Left renal cortex interstitium (tissue), 4 donors: Measurements from ENCODE around the gene PDYN. TPM values are rescaled to one million over a fixed set of nuclear protein-coding genes. Genes with fewer than 3 reads are reported as not detected.
"Not testable (repeated sequence)": the region's sequence is repeated elsewhere in the genome, so short reads cannot be mapped to it uniquely, and the experiment has no call there.

Experiments used
- DNase-seq, 4 donors: peaks; one replicate each; pipeline ENCODE4 v3.0.0-alpha.2; 2013; ENCODE audit warnings: low read depth in 4 of 4, low spot score in 2 of 4, missing footprints in 1 of 4
- polyA plus RNA-seq, 4 donors: library from polyadenylated mRNA; unstranded; fragments of 120-200 nt; gene quantifications; one replicate each; pipeline ENCODE4 v1.2.1, GENCODE V29; 2013; ENCODE audit not compliant: insufficient read length in 4 of 4

Gene PDYN
- polyA plus RNA-seq = under 1 TPM; 0.22 to 0.44 (median 0.38) TPM

DNA sequence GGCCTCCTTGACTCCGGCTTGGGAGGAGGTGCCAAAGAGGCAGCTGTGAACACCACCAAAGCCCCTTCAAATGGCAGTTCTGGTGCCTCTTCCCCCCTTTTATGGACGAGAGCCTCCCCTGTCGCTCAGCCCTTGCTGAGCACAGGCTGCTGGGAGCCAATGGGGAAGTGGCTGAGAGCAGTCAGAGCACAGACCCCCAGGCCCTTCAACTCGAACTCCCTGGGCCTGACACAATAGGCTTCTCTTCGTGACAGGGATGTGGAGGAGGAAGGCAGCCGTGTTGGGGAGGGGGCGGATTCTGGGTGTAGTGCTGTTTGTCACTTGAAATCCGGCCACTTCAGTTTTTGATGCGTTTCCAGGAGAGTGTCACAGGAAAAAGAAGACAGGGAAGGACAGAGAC, at the start of gene PDYN:
Gene PDYN (minus strand): TSS at position 73 of the 400 bp plus-strand sequence. CDS start 10,974 bp downstream, outside the sequence.
- DNase-seq = no peak

DNA sequence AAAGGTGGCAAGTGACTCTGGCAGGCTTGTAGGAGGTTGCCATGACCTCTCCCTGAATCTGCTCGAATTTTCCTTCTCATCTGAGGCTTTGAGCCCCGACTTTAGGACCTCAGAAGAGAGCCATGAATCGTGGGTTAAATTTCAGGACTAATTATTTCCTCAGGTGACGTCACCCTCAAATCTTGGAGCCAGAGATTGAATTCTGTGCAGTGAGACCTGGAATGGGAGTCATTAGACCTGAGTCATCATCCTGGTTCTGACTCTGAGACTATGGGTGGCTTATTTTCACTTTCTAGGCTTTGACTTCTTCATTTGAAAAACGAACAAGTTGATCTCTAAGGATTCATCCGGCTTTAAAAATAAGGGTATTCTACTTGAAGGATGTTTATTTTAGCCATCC, 48.5 kb upstream of the PDYN start:
- DNase-seq = no peak

DNA sequence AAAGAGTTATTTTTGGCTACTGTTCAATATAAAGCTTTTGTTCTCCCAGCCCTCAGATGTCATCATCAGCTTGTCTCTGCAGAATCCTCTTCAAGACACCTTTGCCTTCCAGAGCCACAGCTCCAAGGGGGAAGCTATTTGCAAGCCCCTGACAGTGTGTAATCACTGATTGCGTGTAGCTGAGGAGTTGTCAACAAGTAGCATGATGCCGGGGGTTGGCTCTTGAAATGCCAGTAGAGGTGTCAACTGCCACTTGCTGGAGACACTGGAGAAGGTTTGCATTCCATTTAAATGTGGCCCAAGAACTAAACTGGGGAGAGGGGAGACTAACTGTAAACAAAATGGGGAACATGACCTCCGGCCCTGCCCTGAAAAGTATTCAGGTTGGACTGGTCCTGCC, 44.3 kb upstream of the PDYN start:
- DNase-seq = no peak

DNA sequence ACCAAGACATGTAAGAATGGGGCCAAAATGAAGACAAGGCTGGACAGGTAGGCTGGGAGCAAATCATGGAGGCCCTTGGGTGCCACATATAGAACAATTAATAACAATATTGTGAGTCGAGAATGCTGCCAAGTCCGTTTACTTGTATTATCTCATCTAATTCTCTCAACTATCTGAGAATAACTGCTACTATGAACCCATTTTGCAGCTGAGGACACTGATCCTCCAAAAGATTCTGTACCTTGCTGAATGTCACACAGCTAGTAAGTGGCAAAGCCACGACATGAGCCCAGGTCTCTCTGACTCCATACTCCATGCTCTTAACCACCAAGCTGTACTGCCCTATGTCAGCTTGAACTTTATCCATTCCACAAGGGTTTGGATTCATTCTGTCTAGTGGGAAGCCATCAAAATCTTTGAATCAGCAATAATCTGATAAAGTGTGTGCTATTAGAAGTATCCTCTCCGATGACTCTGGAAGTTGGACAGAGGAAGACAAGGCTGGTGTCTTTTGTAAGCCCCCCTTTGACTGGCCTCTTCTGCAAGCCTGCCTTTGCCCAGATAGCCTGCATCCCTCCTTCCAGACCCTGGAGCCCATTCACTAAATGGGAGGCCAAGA, 43.5 kb upstream of the PDYN start:
- DNase-seq = no peak

DNA sequence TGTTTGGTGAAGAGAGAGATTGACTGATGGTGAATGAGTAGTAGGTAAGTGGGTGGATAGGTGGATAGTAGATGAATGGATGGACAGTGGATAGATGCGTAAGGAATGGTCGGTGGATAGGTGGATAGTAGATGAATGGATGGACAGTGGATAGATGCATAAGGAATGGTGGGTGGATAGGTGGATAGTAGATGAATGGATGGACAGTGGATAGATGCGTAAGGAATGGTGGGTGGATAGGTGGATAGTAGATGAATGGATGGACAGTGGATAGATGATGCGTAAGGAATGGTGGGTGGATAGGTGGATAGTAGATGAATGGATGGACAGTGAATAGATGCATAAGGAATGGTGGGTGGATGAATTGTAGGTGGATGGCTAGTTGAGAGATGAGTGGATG, 42.5 kb upstream of the PDYN start:
- DNase-seq = not testable (repeated sequence)

DNA sequence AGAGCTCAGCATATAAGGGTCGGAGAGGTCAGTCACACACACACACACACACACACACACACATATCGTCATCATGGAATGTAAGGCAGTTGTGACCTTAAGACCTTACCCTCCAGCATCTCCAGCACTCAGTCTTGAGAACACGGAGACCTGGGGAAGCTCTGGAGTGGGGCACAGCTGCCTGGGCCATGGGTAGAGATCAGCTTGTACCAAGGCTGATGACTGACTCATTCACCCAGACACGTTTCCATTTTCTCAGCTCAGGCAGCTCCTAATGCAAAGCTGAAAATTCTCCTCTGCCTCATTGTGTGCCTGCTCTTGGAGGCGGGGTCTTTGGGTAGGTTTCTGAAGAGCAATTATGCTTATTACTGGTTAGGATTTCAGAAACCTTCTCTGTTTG, 38.3 kb upstream of the PDYN start:
- no peak for DNase-seq

DNA sequence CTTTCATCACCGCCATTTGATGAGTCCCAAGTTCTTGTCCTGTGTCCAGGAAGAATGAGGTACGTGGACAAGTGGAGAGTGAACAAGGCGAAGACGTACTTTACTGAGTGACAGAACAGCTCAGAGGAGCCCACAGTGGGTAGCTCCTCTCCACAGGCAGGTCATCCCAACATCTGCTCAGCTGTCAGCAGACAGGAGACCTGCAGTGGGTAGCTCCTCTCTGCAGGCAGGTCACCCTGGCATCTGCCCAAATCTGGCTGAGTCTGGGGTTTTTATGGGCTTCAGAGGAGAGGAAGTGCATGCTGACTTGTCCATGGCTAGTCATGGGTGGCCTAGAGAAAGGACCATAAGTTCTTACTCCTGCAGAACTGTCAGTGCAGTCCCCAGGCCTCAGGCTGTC, 32.7 kb upstream of the PDYN start:
- no peak for DNase-seq

DNA sequence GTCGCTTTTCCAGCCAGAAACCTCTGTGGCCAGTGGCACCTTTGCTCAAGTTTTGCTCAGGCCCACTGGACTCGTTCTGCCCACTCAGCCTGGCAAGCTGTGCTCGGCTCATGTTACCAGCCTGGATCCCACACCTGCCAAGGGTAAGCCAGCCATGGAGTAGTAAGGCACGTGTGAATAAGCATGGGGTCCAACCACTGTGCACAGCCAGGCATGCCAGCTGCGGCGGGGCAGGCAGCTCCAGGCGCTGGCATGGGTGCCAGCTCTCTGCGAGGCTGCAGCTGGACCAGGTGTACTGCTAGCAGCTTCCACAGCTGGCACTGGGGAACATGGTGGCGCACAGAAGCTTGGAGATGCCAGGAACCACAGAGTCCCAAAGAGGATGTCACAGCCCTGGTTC, 32.1 kb upstream of the PDYN start:
- DNase-seq = no peak

DNA sequence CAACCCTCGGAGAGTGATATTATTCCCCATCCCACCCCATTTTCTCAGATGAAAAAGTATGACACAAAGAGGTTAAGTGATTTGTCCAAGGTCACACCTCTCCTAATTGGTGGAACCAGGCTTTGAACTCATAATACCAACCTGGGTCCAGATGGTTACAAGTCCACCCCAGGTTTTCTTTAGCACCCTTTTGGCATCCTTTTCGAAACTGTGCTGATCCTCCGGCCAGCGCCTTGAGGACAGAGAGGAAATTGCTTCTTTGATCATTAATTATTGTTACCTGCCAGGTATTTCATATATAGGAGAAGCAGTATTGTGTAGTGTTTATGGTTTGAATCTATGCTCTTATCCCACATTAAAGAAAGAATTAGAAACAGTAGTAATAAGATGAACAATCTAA, 29.3 kb upstream of the PDYN start:
- DNase-seq = no peak

DNA sequence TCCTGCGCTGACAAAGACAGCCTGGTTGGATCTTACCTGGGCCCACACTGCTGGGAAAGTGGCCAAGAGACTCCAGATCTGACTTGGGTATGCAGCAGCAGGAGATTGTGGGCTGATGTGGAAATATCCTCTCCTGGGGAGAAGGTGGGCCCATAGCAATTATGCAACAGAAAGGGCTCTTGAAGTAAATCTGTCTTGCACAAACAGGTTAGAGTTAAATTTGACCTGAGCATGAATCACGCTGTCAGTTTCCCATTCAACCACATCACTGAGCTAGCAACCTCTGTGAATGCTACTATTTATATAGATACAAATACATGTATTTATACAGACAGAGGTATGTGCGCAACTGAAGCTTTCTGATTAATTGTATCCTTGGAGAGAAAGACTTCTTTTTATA, 28.3 kb upstream of the PDYN start:
- no peak for DNase-seq

DNA sequence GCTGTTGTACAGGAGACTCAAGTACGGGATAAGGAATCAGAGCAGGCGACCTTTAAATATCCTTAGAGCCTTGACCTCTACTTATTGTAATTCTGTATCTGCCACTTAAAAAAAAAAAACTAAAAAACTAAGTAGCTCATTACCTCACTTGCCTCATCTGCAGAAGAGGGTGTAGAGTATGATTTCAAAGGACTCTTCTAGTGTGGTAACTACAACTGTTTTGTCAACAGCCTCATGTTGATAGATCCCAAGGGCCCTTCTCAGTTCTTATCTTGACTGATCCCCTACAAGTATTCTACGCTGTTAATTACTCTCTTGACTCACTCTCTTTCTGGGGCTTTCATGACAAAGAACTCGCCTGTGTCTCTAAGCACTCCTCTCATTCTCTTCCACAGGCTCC, 16.7 kb upstream of the PDYN start:
- DNase-seq = no peak

DNA sequence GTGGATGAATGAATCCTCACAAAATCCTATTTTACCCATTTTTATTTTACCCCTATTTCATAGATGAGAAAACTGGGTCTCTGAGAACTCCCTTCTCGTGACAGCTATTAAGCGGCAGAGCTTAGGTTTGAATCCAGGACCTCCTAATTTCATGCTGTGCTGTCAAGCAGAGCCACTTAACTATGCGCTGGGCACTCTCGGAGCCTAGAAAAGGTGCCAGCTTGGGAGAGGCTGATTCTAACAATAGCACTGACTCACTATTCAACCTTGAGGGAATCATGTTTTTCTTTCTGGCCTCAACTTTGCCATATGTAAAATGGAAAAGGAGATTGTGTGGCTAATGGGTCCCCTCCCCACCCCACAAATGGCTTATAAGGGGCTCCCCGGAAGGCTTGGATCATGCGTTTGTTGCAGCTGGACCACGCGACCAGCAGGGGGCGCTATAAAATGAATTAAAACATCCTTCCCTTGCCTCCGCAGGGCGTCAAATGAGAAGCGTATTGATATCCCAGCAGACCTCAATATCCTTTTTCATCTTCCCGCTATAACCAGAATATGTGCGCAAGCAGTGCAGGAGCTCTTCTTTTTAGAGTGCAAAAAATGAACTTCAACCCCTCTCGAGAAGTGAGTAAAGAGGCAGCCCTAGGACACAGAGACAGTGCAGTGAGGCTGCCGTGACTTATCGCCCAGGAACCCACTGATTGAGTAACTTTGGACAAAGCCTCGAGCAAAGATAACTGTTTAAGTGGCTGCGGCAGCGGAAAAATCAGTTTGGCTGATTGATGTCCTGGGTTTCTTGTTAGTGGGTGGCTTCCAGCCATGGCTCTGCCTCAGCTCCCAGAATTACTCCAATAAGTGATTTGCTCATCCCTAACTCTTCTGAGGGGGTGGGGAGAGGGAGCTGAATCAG, 12.8 kb upstream of the PDYN start:
- no peak for DNase-seq

DNA sequence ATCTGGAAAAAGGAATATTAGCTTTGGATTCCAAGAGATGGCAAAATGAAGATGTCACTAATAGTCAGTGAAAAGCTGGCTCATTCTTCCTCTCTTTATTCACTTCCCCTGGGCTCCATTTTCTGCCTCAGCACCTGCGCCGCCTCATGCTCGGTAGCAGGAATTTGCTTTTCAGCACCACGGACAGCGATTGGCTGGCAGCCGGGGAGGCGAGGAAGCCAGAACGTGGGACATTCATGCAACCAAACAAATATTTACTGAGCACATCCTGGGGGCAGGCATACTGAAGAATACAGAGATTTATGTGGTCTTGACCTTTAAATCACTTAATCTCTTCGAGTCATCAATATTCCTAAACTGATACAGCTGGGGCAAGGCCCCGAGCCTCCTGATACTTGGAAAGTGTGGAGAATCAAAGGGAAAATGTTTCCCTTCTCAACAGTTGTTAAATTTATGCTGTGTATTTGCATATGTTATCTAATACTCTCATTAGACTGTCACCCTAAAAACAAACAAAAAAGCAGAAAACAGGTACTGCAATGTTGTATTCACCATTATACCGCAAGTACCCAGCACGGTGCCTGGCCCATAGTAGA, 12.1 kb upstream of the PDYN start:
- DNase-seq = peak; percentile 58 to 79 (median 68)

DNA sequence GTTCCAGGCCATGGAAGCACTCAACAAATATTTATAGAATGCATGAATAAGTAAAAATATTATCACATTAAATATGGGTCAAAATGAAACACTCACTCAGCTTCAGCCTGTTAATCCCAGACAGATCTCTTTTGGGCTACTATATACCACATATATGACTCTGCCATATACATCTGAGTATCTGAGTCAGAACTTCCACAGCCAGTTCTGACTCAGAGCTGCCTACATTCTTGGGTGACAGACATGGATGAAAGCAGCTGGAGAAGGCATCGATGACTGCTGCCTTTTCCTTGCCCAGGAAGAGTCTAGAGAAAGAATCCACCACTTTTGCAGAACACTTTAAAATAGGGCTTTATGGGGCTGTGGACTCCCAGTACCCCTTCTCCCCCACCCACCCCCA, 11.5 kb upstream of the PDYN start:
- no peak for DNase-seq

DNA sequence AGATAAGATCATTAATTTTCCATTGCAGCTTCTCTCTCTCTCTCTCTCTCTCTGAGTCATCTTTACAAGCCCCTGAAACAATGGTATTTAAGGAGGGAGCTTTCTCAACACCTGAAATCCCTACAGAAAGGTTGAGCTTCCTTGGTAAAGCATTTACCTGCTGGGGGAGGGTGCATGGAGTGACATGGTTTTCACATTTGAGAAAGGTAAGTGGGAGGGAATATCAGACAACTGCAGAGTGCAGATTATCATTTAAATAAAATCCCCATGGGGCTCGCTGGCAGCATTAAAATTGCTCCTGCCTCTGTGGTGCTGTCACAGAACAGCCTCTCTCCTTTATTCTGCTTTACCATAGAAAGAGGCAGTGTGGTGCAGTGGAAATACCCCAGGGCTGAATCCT, 10.3 kb upstream of the PDYN start:
- DNase-seq = no peak

DNA sequence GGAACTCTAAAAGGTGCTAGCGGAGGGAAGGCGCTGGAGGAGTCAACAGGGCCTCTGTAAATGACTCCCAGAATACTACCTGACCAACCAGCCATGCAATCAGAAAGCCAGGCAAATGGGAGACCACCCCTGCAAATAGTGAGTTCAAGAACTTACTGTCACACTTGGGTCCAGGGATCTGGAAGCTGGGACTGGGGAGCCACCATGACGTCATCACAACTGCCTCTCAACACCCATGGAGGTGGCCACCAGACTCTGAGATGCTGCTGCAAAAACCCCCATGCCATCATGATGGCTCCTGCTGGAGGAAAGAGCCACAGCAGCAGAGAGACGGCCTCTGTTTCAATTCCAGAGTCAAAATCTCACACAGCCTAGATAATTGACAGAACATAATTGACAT, 8.5 kb upstream of the PDYN start:
- no peak for DNase-seq

DNA sequence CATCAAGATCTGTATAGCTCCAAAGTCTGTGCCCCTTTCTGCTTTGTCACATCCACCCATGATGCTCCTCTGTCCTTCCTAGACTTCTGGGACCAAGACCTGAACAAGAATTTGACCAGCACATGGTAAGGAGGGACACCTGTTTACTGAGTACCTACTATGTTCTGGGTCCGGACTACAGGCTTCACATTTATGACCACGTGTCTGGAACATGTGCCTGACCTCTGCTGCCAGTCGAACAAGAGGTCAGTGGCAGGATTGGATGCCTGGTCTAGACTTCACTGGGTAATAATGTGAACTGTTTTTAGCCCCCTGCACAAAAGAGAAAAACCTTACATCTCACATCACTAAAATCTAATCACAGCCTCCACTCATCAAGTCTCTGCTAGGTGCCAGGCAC, 7.3 kb upstream of the PDYN start:
- DNase-seq = no peak

DNA sequence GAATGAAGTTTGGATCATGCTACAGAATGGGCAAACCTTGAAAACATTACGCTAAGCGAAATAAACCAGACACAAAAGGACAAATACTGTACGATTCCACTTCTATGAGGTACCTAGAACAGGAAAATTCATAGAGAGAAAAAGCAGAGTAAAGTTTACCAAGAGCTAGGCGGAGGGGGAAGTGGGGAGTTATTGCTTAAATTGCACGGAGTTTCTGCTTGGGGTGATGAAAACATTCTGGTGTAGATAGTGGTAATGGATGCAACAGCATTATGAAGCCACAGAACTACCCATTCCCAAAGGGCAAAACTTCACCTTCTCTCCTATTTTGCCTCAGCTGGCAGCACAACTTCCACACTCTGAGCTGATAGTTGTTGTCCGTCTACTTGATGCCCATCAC, 6.4 kb upstream of the PDYN start:
- no peak for DNase-seq

DNA sequence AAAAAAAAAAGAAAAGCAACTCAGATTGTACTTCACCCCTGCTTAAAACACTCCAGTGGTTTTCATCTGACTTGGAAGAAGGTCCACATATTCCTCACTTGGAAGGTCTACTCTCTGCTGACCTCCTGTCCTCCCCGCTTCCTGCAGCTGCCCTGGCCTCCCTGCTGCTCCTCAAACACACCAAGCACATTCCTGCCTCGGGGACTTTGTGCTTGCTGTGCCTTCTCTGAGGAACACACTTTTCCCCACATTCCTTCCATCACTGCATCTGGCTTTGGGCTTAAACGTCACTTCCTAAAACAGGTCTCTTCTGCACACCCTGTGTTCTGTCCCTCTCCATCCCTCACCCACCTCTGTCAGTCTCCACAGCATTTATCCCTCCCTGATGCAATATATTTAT, 4.9 kb upstream of the PDYN start:
- no peak for DNase-seq

DNA sequence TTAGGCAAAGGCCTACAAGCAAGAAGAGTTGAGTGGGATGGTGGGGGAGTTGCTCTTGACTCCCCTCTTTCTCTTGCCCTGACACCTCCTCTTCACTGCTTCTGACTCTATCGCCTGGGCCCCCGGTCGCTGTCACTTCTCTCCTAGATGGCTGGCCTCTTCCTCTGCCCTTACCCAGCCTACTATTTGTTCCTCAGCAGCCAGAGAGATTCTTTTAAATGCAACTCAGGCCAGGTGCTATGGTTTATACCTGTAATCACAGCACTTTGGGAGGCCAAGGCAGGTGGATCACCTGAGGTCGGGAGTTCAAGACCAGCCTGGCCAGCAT, 4.3 kb upstream of the PDYN start:
- DNase-seq = no peak

DNA sequence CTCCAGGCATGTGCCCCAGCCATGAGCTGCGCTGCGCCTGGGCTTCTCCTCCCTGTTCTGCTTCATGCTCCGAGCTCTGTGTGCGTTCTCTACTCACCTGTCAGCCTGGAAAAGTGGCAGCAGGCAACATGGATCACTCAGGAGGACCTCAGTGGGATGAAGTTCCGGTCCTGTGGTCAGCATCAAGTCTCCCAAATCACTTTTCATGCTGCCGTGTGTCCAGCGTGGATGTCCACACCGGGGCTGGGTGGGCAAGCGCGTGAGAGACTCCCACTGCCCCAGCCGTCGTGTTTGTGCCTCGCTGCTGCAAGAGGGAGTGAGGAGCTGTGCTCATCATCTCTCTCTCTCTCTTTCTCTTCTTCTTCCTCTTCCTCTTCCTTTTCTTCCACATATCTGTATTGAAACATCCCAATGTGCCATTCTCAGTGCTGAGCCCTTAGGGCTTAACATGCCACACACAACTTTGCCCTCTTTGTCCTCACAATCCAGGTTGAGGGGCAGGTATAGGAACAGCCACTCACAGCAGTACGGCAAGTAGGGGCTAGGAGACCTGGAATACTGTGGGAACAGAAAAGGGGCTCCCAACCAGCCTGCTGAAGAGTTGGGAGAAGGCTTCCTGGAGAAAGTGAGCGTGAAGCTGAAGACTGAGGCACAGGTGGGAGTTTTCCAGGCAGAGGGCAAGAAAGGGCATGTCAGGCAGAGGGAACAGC, 3.8 kb upstream of the PDYN start:
- DNase-seq = no peak
